ENCODE data around the gene LSM4. TPM values are rescaled to one million over a fixed set of nuclear protein-coding genes. Genes with fewer than 3 reads are reported as not detected.
A peak's percentile ranks its signal among the peaks of the same experiment; 100 is the strongest.

The LSM4 gene
- total and polyA plus RNA-seq, 10 of the 15 experiments (the other 5 are each of a cell fraction or from before 2014, with no cell fraction given), result 12.6 to 652 (median 217) TPM

- no peaks in the 10 kb centered on the region for H3K9me3 ChIP-seq (replicated peaks; ENCODE audit: control insufficient read depth, insufficient read depth, low read length)
- ChIA-PET POLR2A (no interaction called here), RAD21 (ENCODE audit: unreplicated experiment) (no interaction called here), CTCF (no interaction called here), SMC1A (ENCODE audit: uncharacterized antibody, unreplicated experiment) (no interaction called here)
- peaks cover 16% of the 10 kb centered on the region for H3K4me1 ChIP-seq (ENCODE audit: control insufficient read depth, insufficient read depth, low read length)
- BruUV-seq (replicated peaks), result no TSS peak
- ATAC-seq, result no peak
- no peak for TF ChIP-seq ATF7 (IDR thresholded peaks at IDR 0.05; ENCODE audit: low read depth)
- TF ChIP-seq POLR2A (IDR thresholded peaks at IDR 0.05; ENCODE audit: low read depth, low read length), result peak; percentile 14
- no peak for TF ChIP-seq STAT3 (IDR thresholded peaks at IDR 0.05; ENCODE audit: low read depth, low read length)
- no peak for TF ChIP-seq RFX5 (IDR thresholded peaks at IDR 0.05; ENCODE audit: low read depth, low read length)
- no peak for TF ChIP-seq ZZZ3 (IDR thresholded peaks at IDR 0.05; ENCODE audit: control insufficient read depth, insufficient read length, low read depth)
- H3K9ac ChIP-seq (ENCODE audit: control insufficient read depth, insufficient read depth, low read length), result no peak overlapping the region
- no peak overlapping the region for H2AFZ ChIP-seq (ENCODE audit: control insufficient read depth, low read depth, low read length)
- H3K27ac ChIP-seq (ENCODE audit: control insufficient read depth, insufficient read depth), result no peak overlapping the region
- H3K27me3 ChIP-seq (replicated peaks in 1 of 2; ENCODE audit: control insufficient read depth in 2 of 2, insufficient read depth in 2 of 2, low read length in 1 of 2), result no peaks in the 10 kb centered on the region
- peaks cover 6 to 30% of the 10 kb centered on the region in 2 experiments; a peak in 3 of 4 replicates for H3K36me3 ChIP-seq (ENCODE audit: control insufficient read depth in 2 of 2, insufficient read depth in 2 of 2, low read length in 1 of 2)
- H3K4me2 ChIP-seq (ENCODE audit: control insufficient read depth, insufficient read depth), result no peak overlapping the region
- intact Hi-C loops (cut with micrococcal nuclease; ENCODE audit: unreplicated experiment), result no loop called here
- H4K20me1 ChIP-seq (ENCODE audit: control insufficient read depth, insufficient read depth), result no peaks in the 10 kb centered on the region
- FAIRE-seq, result no peak
- in situ Hi-C loops (cut with MboI), result no loop called here
- no peak overlapping the region for H3K4me3 ChIP-seq
- peaks cover 2% of the 10 kb centered on the region for H3K79me2 ChIP-seq (ENCODE audit: control insufficient read depth, insufficient read depth, low read length)
- 89% methylated on average over 21 of the region's 23 CpGs for WGBS (ENCODE audit: insufficient coverage, insufficient replicate concordance, low lambda C conversion rate, missing lambda C conversion rate)
- no peak for DNase-seq (ENCODE audit: low read depth, low spot score)
Measured at GRCh38 chr19:18310118-18310909, 12.6 kb downstream of the LSM4 start.

DNA sequence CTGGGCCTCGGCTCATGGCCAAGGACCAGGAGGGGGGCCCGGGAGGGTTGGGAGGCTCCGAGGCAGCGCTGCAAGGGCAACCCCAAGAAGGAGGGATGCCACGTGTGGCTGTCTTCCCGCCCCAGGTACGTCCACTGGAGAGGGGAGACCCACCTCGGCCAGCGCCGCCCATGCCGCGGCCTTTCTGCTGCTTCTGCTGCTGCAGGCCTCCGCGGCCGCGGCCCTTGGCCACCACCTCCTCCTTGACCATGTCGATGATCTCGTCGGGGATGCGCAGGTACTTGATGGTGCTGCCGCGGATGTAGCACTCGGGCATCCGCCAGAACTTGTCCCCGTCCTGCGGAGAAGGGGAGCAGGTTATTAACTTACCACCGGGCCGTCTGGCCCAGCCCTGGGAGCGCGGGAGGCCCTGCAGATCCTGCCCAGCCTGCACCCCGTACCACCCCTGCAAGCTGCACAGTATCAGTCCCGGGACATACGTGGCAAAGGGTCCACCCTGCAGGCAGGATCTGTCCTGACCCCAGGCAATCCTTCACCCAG, 13.3 kb downstream of the LSM4 start:
- no peak overlapping the region for H3K27ac ChIP-seq (ENCODE audit: control insufficient read depth, insufficient read depth)
- SMC1A ChIA-PET (ENCODE audit: uncharacterized antibody, unreplicated experiment), result no interaction called here
- DNase-seq (ENCODE audit: low read depth, low spot score) (no peak), FAIRE-seq (no peak), ATAC-seq (no peak)
- WGBS (ENCODE audit: insufficient coverage, insufficient replicate concordance, low lambda C conversion rate, missing lambda C conversion rate), result 97% methylated on average over 24 of the region's 33 CpGs
- no peaks in the 10 kb centered on the region for H4K20me1 ChIP-seq (ENCODE audit: control insufficient read depth, insufficient read depth)
- TF ChIP-seq POLR2A (IDR thresholded peaks at IDR 0.05; ENCODE audit: low read depth, low read length), result peak; percentile 27; the same call in 1 of the 2 replicates
- no peak for TF ChIP-seq SKIL (IDR thresholded peaks at IDR 0.05; ENCODE audit: low read depth, poor library complexity, severe bottlenecking)
- no peaks in the 10 kb centered on the region for H3K9me3 ChIP-seq (replicated peaks; ENCODE audit: control insufficient read depth, insufficient read depth, low read length)
- peaks cover 20% of the 10 kb centered on the region for H3K4me1 ChIP-seq (ENCODE audit: control insufficient read depth, insufficient read depth, low read length)
- in situ Hi-C loops (cut with MboI) (no loop called here), intact Hi-C loops (cut with micrococcal nuclease; ENCODE audit: unreplicated experiment) (no loop called here)
- no peak overlapping the region for H3K4me3 ChIP-seq
- H3K27me3 ChIP-seq (replicated peaks in 1 of 2; ENCODE audit: control insufficient read depth in 2 of 2, insufficient read depth in 2 of 2, low read length in 1 of 2), result no peaks in the 10 kb centered on the region
- RAD21 ChIA-PET (ENCODE audit: unreplicated experiment), result no interaction called here
- CTCF ChIA-PET, result no interaction called here
- no TSS peak for BruUV-seq (replicated peaks)
- peaks cover 5 to 30% of the 10 kb centered on the region in 2 experiments; a peak in 3 of 4 replicates for H3K36me3 ChIP-seq (ENCODE audit: control insufficient read depth in 2 of 2, insufficient read depth in 2 of 2, low read length in 1 of 2)
- POLR2A ChIA-PET, result no interaction called here
- H3K79me2 ChIP-seq (ENCODE audit: control insufficient read depth, insufficient read depth, low read length), result peaks cover 9% of the 10 kb centered on the region
- H3K9ac ChIP-seq (ENCODE audit: control insufficient read depth, insufficient read depth, low read length), result no peak overlapping the region
- H2AFZ ChIP-seq (ENCODE audit: control insufficient read depth, low read depth, low read length), result no peak overlapping the region
- H3K4me2 ChIP-seq (ENCODE audit: control insufficient read depth, insufficient read depth), result no peak overlapping the region
